Mesothelial cell of epicardium (in vitro differentiated cells): ENCODE data around the gene SMIM5. TPM values are rescaled to one million over a fixed set of nuclear protein-coding genes. Genes with fewer than 3 reads are reported as not detected.
A peak's percentile ranks its signal among the peaks of the same experiment; 100 is the strongest.

Experiments
- DNase-seq, 2 experiments: peaks; one replicate each; pipeline ENCODE4 v3.0.0; 2021; ENCODE audit warnings: low spot score in 2 of 2; ENCODE audit not compliant: unreplicated experiment in 2 of 2
- H3K27ac Mint-ChIP-seq: 2 replicates; pipeline ENCODE4 v1.8.0; 2021; ENCODE audit warnings: mixed read lengths
- H3K27me3 Mint-ChIP-seq: 2 replicates; pipeline ENCODE4 v1.8.0; 2021; ENCODE audit warnings: low read depth, mixed read lengths
- H3K36me3 Mint-ChIP-seq: 2 replicates; pipeline ENCODE4 v1.8.0; 2021; ENCODE audit warnings: mixed read lengths
- H3K4me1 Mint-ChIP-seq: 2 replicates; pipeline ENCODE4 v1.8.0; 2021; ENCODE audit warnings: mixed read lengths
- H3K4me3 Mint-ChIP-seq: 2 replicates; pipeline ENCODE4 v1.8.0; 2021; ENCODE audit warnings: mild to moderate bottlenecking, moderate library complexity, mixed read lengths
- H3K9me3 Mint-ChIP-seq: 2 replicates; pipeline ENCODE4 v1.8.0; 2021; ENCODE audit warnings: mixed read lengths
- CTCF ChIP-seq: fragments of 200-600 bp; sonication (generic); IDR thresholded peaks from one replicate; pipeline ENCODE4 v1.5.0; 2021; ENCODE audit warnings: antibody characterized with exemption; ENCODE audit not compliant: unreplicated experiment
- total RNA-seq: library from RNA; stranded (reverse); gene quantifications from 3 replicates; pipeline ENCODE4 v1.2.1, GENCODE V29; 2021

SMIM5 gene
- total RNA-seq, 1 donor from 2014 or later, result 1.7 TPM

GRCh38 chr17:75615301-75615700, 17.9 kb upstream of the SMIM5 start:
- no peak for TF ChIP-seq CTCF
- Mint-ChIP-seq H3K27me3 (no peaks in the 10 kb centered on the region), H3K4me3 (no peak overlapping the region), H3K36me3 (peaks cover 2% of the 10 kb centered on the region), H3K9me3 (no peaks in the 10 kb centered on the region), H3K4me1 (no peaks in the 10 kb centered on the region), H3K27ac (no peak overlapping the region)
- DNase-seq, result no peak

GRCh38 chr17:75616521-75617122, 16.6 kb upstream of the SMIM5 start:
- Mint-ChIP-seq H3K36me3 (peaks cover 2% of the 10 kb centered on the region), H3K4me3 (no peak overlapping the region), H3K4me1 (no peaks in the 10 kb centered on the region)

GRCh38 chr17:75617218-75617617, 16.0 kb upstream of the SMIM5 start:
- Mint-ChIP-seq H3K27me3 (no peaks in the 10 kb centered on the region), H3K27ac (no peak overlapping the region), H3K9me3 (no peaks in the 10 kb centered on the region), H3K36me3 (peaks cover 2% of the 10 kb centered on the region), H3K4me3 (no peak overlapping the region), H3K4me1 (peaks cover 4% of the 10 kb centered on the region)
- DNase-seq, result no peak
- no peak for TF ChIP-seq CTCF

More at GRCh38 chr17:75616521-75617122, 16.6 kb upstream of the SMIM5 start:
- Mint-ChIP-seq H3K27me3 (no peaks in the 10 kb centered on the region), H3K27ac (no peak overlapping the region), H3K9me3 (no peaks in the 10 kb centered on the region)
- no peak for DNase-seq
- no peak for TF ChIP-seq CTCF

GRCh38 chr17:75617675-75618074, 15.6 kb upstream of the SMIM5 start:
- Mint-ChIP-seq H3K27me3 (no peaks in the 10 kb centered on the region), H3K9me3 (no peaks in the 10 kb centered on the region), H3K4me3 (no peak overlapping the region), H3K36me3 (peaks cover 2% of the 10 kb centered on the region), H3K4me1 (peaks cover 6% of the 10 kb centered on the region), H3K27ac (no peak overlapping the region)
- TF ChIP-seq CTCF, result no peak
- no peak for DNase-seq

- H3K9me3 Mint-ChIP-seq, result no peaks in the 10 kb centered on the region
- TF ChIP-seq CTCF, result peak; percentile 21
- peak in 1 of 2 experiments; percentile 54 for DNase-seq
Observed at GRCh38 chr17:75619506-75620431, 13.5 kb upstream of the SMIM5 start.

More at GRCh38 chr17:75619506-75620431, 13.5 kb upstream of the SMIM5 start:
- H3K27ac Mint-ChIP-seq, result no peak overlapping the region
- no peak overlapping the region for H3K4me3 Mint-ChIP-seq
- peaks cover 6% of the 10 kb centered on the region for H3K4me1 Mint-ChIP-seq
- peaks cover 2% of the 10 kb centered on the region for H3K36me3 Mint-ChIP-seq
- no peaks in the 10 kb centered on the region for H3K27me3 Mint-ChIP-seq
